Measurements from ENCODE around the gene MFSD2B.
"Not testable (repeated sequence)": the region's sequence is repeated elsewhere in the genome, so short reads cannot be mapped to it uniquely, and the experiment has no call there.

MFSD2B gene

DNA sequence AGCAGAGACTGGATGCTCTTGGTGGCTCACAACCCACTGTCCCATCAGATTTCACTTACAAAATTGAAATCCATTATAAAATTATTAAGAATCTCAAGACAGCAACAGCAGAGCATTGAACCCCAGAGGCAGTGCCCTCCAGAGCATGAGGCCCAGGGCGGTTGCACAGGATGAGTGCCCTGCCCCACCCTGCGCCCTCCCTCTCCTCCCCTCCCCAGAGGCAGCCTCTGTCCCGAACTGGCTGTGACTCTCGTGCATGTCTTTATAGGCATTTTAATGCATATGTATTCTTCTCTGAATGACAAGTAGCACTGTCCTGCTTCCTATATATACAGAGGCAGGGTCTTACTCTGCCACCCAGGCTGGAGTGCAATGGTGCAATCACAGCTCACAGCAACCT is 10.4 kb downstream of the MFSD2B start:
- no peak for DNase-seq

DNA sequence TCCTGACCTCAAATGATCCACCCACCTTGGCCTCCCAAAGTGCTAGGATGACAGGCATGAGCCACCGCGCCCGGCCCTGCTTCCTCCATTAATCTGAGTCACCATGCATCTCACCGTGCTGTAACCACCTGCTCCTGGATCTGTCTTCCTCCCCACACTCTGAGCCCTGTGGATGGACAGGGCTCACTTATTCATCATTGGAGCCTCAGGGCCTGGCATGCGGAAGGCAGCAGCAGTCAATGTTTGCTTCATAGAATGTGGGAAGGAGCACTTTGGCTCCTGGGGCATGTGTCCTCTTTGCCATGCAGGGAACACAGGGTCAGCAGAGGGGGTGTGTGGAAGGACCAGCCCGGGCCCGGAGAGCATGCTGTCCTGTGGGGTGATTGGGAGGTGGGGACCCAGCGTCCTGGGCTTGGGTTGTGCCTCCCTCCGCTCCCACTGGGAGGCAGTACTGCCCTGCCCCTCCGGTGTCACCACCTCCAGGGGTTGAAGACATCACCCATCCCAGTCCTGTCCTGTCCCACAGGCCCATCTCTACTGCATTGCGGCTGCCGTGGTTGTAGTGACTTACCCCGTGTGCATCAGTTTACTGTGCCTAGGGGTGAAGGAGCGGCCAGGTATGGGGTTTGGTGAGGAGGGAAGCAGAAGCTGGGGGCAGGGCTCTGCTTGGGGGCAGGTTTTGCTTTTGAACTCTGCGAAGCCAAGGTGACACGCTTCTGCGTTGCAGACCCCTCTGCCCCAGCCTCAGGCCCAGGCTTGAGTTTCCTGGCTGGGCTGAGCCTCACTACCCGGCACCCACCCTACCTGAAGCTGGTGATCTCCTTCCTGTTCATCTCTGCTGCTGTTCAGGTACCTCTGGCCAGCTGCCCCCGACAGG is 11.5 kb downstream of the MFSD2B start:
- peak; percentile 38 for DNase-seq

DNA sequence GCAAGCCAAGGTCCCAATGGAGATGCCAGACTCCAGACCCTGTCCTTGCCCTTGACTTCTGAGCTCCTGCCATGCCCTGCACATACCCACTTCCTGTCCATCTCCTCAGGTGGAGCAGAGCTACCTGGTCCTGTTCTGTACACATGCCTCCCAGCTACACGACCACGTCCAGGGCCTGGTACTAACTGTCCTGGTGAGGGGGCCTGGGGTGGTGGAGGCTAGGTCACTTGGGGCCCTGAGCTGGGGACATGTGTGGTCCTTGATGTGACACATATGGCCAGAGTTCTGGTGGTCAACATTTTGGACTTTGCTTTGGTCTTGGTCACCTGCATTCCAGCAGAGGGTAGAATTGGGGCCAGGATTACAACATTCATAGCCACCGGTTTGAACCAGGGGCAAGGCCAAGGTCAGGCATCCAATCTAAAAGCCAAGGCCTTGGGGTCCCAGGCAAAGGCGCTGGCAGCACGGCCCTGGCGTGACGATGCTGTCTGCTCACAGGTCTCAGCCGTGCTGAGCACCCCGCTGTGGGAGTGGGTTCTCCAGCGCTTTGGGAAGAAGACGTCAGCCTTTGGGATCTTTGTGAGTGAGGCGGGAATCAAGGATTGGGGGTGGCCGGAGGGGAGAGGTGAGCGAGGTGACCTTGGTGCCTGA is 12.6 kb downstream of the MFSD2B start:
- DNase-seq: no peak

DNA sequence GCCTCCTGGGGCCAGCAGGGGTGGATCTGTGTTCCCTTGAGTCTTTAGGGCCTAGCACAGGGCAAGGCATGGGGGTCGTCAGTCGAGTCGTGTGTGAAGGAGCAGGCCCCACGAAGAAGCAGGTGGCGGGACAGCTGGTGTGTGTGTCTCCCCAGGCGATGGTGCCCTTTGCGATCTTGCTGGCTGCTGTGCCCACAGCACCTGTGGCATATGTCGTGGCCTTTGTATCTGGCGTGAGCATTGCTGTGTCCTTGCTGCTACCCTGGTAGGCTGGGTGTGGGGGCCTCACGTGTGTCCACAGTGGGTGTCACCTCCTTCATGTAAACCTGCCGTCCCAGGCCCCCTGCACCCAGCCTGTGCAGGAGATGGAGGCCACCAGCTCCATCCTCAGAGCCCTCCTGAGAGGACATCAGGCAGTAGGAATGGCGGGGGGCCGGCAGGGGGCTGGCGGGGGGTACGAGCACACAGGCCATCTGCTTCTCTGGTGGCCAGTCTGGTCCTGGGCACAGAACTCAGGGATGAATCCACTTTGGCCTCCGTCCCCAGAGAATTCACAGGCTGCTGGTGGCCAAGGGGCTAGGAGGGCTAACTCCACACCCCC is 13.2 kb downstream of the MFSD2B start:
- DNase-seq: no peak

DNA sequence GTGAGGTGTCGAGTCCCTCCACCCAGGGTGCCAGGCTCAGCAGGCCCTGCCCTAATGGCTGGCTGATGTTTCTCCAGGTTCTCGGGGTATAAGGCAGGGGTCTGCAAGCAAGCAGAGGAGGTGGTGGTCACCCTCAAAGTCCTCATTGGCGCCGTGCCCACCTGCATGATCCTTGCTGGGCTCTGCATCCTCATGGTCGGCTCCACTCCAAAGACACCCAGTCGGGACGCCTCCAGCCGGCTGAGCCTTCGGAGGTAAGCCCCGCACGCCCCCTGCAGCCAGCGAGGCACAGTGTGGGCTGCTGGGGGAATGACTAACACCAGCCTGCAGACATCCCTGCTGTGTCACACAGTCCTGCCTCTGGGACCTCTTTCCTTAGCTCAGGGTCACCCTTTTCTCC is 14.1 kb downstream of the MFSD2B start:
- no peak for DNase-seq

DNA sequence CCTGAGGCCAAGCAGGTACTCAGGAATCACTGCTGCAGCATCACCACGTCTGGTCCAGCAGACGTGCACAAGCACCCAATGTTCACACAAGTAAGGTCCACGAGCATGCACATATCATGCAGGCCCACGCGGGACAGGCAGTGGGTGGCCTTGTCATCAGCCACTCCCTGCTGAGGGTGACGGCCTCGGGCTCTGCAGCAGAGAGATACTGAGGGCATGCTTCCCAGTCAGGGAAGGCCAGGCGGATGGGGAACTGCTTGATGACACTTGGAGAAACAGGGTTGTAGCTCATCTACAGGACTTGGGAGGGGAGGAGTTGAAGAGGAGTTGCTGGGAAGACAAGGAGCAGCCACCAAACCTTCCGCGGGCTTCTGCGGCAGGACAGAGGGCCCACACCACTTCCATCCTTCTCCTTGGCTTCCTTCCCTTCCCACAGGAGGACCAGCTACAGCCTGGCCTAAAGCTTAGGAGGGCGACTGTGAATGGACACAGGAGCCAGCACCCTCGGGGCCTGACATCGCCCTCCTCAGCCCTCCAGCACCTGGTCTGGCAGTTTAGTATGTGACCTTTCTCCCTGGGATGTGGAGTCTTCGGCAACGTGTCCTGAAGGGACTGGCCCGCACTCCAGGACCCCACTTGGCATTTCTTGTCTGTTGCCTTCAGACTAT is 15.2 kb downstream of the MFSD2B start:
- no peak for DNase-seq

DNA sequence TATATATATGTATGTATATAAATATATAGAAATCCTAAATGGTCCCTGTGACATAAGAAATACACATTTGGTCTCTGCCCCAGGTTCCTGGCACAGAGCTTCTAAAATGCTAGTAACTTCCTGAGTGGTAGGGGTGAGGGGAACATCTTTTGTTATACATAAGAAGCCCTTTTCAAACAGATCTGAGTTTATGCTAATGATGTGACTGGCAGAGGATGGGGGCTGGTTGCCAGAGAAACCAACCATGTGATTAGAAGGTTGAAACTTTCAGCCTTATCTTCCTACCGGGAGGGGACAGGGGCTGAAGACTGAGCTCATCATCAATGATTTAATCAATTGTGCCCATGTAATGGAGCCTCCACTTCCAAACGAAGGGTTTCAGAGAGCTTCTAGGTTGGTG is 16.3 kb downstream of the MFSD2B start:
- no peak for DNase-seq

DNA sequence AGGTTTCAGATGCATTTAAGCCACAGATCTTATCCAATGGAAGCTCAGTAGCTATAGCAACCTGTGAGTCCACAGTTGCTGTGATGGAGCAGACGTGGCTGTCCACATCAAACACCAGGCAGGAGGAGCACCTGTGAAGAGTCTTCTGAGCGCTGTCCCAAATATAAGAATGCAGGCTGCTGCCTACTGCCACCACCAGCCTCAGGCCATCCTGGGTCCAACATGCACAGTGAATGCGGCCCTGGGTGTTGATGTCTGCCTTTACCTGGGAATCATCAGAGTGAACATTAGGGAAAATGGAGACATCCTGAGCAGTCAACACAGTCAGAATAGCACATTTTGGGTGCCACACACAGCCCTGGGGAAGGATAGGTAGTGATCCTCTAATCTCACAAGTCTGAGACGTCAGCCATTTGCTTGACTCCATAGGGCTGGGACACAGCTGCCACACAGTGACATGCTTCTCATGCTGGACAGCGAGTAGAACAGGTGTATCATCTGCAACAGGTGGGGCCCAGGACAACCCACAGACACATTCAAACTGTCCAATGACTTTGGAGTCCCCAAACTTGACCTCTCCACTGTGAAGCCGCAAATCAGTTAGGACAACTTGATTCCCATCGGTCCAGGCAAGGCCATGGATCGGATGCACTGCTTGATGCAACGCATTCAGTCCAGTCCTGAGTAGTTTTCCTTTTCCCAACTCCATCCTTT is 29.1 kb downstream of the MFSD2B start:
- DNase-seq: no peak

DNA sequence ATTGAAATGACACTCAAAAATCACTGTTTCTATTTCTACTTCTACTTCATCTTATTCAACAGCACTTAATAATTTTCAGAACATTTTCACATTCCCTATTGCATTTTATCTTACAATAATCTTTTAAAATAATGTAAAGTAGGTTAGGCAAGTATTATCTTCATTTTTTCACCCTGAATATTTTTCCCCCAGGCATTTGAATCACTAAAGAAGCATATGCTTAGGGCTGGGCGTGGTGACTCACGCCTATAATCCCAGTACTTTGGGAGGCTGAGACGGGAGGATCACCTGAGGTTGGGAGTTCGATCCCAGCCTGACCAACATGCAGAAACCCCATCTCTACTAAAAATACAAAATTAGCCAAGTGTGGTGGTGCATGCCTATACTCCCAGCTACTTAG is 30.6 kb downstream of the MFSD2B start:
- no peak for DNase-seq

DNA sequence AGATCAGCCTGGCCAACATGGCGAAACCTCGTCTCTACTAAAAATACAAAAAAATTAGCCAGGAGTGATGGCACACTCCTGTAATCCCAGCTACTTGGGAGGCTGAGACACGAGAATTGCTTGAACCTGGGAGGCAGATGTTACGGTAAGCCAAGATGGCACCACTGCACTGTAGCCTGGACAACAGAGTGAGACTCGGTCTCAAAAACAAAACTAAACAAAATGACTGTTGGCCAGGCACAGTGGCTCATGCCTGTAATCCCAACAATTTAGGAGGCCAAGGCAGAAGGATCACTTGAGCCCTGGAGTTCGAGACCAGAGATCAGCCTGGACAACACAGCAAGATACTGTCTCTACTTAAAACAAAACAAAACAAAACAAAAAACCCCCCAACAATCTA is 33.2 kb downstream of the MFSD2B start:
- not testable (repeated sequence) for DNase-seq

DNA sequence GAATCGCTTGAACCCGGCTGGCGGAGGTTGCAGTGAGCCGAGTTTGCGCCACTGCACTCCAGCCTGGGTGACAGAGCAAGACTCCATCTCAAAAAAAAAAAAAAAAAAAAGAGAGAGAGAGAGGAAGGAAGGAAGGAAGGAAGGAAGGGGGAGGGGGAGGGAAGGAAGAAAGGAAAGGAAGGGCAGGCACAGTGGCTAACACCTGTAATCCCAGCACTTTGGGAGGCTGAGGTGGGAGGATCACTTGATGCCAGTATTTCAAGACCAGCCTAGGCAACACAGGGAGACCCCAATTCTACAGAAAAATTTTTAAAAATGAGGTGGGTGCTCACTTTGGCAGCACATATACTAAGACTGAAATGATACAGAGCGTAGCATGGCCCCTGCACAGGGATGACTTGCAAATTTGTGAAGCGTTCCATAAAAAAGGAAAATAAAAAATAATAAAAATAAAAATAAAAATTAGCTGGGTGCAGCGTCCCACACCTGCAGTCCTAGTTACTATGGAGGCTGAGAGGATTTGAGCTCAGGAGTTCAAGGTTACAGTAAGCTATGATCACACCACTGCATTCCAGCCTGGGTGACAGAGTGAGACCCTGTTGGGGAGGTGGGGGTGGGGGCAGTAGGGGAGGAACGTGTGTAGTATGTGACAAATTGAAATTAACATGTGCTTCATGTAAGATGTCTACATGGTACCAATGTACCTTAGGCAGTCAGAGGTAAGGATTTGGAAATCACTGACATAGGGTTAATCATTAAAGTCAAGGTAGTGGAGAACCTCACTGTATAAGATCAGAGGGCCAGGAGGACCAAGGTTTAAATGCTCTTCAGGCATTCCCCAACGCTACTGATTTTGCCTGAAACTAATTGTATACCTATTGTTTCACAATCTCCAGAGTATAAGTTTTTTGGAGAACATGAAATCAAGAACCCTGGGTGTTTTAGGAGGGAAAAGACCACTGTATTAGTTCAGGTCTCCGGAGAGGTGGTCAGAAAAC is 35.9 kb downstream of the MFSD2B start:
- DNase-seq: no peak

DNA sequence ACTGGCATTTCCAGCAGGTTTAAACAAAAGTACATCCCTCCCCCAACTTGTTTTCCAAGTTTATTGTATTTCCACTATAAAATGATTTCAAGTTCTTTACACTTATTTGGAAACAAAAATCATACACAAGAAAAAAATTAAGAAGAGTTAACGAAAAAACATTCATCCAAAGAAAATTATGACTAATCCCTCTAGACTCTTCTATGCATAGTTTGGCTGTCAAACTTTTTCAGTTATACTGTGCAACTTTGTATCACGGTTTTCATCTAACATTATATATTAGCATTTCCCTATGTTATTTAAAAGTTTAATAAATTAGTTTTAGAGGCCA is 36.7 kb downstream of the MFSD2B start:
- DNase-seq: no peak

DNA sequence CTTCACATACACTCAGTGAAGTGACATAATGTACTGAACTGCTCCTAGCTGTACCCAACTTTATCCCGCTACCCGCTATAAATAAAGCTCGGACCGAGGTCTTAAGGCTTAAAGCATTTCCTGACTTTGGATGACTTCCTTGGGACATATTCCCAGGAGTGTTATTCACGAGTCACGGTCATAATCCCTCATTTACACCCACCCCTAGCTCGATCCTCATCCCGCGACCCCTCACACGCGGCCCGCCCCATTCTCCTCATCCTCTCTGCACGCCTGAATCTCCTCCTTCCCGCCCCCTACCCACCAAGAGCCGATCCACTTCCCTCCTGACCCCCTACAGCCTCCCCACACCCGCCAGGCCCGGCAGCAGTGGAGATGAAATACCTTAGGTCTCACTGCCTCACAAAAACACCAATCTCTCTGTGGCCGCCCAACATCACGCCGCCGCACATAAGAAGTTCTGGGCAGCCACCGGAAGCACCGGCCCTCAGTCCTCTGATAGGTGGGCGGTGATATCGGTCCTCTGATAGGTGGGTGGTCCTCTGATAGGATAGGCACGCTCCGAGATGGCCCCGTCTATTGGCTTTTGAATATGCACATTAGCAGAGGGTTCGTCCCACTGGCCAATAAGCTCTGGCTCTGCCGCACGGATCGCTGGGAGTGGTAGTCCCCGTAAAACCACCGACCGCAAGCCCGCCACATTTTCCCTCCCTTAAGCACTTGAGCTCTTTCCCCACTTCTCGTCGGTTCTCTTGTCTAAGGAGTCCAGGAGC is 37.2 kb downstream of the MFSD2B start, which contains the start of gene WDCP:
Gene WDCP, minus strand, starts transcription at position 462 of the 773 bp plus-strand sequence. CDS start 7,897 bp downstream, outside the sequence.
- peak; percentile 96 for DNase-seq

DNA sequence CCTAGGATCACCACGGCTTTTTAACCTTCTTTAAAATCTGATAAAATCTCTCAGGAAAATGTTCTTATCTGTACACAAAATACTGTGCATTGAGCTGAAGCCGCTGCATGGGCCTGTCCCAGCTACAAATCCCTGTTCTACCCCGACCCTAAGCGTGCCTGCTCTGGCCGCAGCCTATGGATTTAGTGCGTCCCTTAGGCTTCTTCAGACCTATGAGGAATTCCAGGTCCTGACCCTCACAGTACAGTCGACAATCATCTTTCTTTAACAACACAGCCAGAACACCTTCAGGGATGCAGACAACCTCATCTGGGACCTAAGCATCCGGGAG is 37.8 kb downstream of the MFSD2B start:
- DNase-seq: no peak

DNA sequence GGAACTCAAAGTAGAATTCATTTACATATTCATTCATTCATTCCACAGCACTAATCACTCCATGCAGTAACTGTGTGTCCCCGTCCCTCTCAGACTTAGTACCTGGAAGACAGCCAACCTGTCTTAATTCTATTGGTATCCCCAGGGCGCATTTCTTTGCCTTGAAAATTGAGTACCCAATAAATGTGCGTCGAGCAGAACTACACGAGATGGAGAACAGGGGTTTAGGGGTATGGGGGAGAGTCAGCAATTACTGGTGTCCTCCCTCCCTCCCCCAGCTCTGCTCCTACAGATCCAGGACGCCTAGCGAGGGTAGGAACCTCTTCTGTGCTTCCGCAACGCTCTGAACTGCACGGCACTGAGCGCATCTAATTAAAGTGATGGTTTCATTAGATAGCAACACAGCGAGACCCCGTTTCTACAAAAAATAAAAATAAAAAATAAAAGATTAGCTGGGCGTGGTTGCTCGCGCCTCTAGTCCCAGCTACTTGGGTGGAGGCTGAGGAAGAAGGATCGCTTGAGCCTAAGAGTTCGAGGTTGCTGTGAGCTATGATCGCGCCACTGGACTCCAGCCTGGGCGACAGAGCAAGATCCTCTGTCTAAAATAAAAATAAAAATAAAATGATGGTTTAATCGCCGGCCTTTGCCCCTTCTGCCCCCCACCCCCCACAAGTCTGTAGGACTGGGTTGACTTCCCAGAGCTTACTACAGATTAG is 39.0 kb downstream of the MFSD2B start:
- peak; percentile 8 for DNase-seq

DNA sequence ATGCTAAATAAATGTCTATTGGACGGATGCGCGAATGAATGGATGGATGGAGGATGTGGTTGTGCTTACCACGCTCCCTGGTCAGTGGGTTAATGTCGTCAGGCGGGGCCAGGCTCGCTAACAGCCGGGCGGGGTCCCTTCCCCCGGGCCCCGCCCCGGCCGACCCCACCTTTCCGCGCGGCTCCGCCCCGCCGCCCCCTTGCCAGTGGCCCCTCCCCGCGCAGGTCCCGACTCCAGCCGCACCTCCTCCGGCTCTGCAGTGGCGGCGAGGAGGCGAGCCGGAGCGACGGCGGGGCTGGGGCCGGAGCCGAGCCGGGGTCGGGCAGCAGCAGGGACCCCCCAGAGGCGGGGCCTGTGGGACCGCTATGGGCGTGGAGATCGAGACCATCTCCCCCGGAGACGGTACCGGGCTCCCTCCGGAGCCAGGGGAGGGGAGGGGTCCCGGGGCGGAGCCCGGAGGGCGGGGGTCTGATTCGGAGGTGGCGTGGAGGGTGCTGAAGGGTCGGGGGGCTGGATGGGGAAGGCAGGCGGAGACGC is 39.7 kb downstream of the MFSD2B start, which contains the start of gene FKBP1B:
Gene FKBP1B, plus strand, starts transcription at position 257 of the 537 bp plus-strand sequence. Its CDS starts 109 bp downstream, at position 366.
- peak; percentile 75 for DNase-seq

DNA sequence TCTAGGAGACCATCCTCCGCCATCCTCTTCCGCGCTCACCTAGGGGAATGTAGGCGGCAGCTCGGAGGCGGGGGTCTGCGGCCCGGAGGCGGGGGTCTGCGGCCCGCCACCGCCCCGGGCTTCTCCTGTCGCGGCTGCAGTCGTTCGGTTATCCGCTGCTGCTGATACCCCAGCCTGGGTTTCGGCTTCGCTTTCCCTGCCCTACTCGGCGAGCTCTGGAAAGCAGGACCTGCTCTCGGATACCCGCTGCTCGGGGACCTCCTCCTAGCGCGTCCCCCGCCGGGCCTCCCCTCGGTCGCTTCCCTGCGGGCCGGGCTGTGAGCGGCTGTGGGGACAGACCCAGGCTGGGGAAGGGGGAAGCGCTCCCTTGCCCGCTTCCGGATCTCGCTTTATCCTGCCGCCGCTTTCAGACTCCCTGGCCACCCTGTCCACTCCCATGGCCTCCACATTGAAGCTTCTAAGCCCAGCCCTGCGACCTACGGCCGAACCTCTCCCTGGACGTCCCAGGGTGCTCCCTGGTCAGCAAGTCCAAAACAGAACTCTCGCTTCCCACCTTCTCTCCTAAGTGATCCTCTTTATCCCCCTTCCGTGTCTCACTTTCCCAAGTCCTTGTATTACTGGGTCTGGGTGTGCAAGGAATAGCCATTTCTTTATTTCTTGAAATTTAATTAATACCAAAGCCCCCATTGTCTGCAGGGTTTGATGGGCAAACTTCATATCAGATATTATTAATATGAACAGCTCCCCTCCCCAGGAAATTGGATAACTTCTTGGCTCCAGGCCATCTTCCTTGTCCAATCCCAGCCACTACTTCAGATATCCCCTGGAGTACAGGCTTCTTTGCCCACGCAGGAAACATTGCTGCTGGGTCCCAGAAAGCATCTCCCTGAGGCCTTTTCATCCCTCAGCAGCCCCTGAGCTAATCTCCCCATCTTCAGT is 40.4 kb downstream of the MFSD2B start:
- DNase-seq: peak; percentile 27

DNA sequence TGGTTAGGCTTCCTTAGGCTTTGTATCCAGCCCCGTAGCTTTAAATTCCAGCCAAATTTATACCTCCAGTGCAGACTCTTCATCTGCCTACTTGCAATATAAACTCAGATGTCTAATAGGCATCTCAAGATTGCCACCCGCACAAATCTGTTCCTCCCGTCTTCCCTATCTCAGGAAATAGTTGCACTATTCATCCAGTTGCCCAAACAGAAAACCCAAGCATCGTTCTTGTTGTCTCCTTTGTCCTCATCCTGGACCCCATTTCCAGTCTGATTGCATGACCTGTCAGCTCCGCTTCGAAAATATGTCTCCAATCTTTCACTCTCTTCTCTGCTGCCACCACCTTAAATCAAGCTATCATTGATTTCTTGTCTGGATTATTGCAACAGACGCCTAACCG is 41.9 kb downstream of the MFSD2B start:
- no peak for DNase-seq

DNA sequence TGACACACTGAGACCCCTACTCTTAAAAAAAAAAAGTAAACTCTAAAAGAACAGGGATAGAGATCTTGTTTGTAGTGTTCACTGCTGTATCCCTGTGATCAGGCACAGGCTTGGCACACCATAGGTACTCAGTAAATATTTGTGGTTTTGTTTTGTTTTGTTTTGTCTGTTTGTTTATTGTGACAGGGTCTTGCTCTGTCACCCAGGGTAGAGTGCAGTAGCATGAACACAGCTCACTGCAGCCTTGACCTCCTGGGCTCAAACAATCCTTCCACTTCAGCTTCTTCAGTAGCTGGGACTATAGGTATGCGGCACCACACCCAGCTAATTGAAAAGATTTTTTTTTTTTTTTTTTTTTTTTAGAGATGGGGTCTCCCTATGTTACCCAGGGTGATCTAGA is 43.1 kb downstream of the MFSD2B start:
- no peak for DNase-seq
